ENCODE measurements around the gene PRDX2. TPM values are rescaled to one million over a fixed set of nuclear protein-coding genes. Genes with fewer than 3 reads are reported as not detected.
A peak's percentile ranks its signal among the peaks of the same experiment; 100 is the strongest.

Gene PRDX2
- total RNA-seq, 2 experiments from 2014 or later, result 357 to 399 TPM

DNA sequence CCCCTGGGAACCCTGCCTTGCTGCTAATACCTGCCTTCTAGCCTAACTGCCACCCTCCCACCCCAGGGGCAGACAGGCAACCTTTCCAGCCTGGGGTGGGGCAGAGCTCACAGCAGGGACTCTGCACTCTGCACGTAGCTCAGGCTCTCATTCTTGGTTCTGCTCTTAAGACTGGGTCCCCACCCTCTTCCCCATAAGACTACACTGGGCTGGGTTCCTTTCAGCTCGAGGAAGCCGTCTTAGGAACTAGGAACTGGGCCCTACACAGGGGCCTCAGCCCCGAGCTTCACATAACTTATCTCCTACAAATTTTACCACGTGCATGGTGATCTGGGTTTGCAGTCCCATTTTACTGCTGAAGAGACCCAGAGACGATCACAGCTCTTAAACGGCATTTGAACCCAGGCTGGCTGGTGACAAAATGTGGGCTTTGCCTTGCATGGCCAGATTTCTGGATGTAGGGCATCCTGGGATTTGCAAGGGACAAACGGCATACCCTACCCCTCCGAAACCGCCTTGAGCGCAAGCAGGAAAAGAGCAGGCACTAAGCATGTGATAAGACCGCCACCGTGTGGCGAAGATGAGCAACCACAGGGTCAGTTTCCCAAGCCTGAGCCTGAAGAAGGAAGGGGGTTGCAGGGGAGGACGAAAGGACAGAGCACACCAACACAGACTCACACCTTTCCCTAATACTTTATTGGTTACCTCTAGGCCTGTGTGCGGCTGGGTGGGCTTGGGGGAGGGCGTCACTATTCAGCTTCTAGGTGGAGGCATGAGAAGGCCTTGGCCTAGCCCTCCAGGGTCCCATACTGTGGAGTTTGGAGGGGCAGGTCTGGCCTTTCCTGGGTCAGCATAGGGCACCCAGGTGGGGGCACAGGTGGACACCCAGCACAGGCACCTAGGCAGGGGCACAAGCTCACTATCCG is 5.2 kb downstream of the PRDX2 start:
- H3K36me3 ChIP-seq (ENCODE audit: insufficient read depth, low read length), result peaks cover 19% of the 10 kb centered on the region; the same call in 1 of the 2 replicates
- no peak overlapping the region for H2AFZ ChIP-seq (ENCODE audit: low read length)
- H4K20me1 ChIP-seq (ENCODE audit: insufficient read depth, low read length), result no peaks in the 10 kb centered on the region; the same call in 1 of the 2 replicates
- intact Hi-C loops (cut with micrococcal nuclease; ENCODE audit: unreplicated experiment), result loop anchor here (1.0 to 2.0 kb wide), 3 partner anchors 19 to 120 kb away; no protein-coding TSS in a partner anchor
- POLR2A ChIA-PET, result no interaction called here
- TSS peak; percentile 26 for BruUV-seq (replicated peaks)
- no peaks in the 10 kb centered on the region for H3K9me2 ChIP-seq (ENCODE audit: insufficient read depth, low read length)
- TF ChIP-seq, protein P1, sequence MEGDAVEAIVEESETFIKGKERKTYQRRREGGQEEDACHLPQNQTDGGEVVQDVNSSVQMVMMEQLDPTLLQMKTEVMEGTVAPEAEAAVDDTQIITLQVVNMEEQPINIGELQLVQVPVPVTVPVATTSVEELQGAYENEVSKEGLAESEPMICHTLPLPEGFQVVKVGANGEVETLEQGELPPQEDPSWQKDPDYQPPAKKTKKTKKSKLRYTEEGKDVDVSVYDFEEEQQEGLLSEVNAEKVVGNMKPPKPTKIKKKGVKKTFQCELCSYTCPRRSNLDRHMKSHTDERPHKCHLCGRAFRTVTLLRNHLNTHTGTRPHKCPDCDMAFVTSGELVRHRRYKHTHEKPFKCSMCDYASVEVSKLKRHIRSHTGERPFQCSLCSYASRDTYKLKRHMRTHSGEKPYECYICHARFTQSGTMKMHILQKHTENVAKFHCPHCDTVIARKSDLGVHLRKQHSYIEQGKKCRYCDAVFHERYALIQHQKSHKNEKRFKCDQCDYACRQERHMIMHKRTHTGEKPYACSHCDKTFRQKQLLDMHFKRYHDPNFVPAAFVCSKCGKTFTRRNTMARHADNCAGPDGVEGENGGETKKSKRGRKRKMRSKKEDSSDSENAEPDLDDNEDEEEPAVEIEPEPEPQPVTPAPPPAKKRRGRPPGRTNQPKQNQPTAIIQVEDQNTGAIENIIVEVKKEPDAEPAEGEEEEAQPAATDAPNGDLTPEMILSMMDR (conservative IDR thresholded peaks at IDR 0.05; ENCODE audit: low read length), result peak; percentile 93
- TF ChIP-seq EZH2phosphoT487 (IDR thresholded peaks at IDR 0.05; ENCODE audit: borderline replicate concordance, low read depth, low read length), result no peak
- no peaks in the 10 kb centered on the region for H3K9me3 ChIP-seq (ENCODE audit: low read length)
- H3K4me2 ChIP-seq (ENCODE audit: low read length), result peak overlapping the region; percentile 54
- H3K27ac ChIP-seq (ENCODE audit: low read depth, low read length, poor library complexity, severe bottlenecking), result no peak overlapping the region
- peaks cover 26% of the 10 kb centered on the region for H3K4me1 ChIP-seq (ENCODE audit: insufficient read depth, low read length, poor library complexity, severe bottlenecking)
- no peak overlapping the region for H3K4me3 ChIP-seq (ENCODE audit: low read depth, low read length, poor library complexity, severe bottlenecking)
- CTCF ChIA-PET (ENCODE audit: unreplicated experiment), result interaction anchor here (0.9 to 1.3 kb wide), 3 partner anchors 18 to 29 kb away, joined by 3 to 5 read pairs (median 4); no protein-coding TSS in a partner anchor
- DNase-seq (ENCODE audit: low spot score), result peak; percentile 86
- H3K79me2 ChIP-seq (ENCODE audit: insufficient read depth, low read depth, low read length), result peaks cover 19% of the 10 kb centered on the region

DNA sequence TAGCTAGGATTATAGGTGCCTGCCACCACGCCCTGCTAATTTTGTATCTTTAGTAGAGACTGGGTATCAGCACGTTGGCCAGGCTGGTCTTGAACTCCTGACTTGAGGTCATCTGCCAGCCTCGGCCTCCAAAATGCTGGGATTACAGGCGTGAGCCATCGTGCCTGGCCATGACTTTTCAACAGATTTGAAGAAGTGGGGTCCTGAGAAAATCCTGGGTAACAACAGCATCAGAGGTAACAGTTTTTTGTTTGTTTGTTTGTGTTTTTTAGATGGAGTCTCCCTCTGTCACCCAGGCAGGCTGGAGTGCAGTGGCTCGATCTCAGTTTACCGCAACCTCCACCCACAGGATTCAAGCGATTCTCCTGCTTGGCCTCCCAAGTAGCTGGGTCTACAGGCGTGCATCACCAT is 6.6 kb downstream of the PRDX2 start:
- no peak for DNase-seq (ENCODE audit: low spot score)
- no TSS peak for BruUV-seq (replicated peaks)
- H3K4me3 ChIP-seq (ENCODE audit: low read depth, low read length, poor library complexity, severe bottlenecking), result no peak overlapping the region
- intact Hi-C loops (cut with micrococcal nuclease; ENCODE audit: unreplicated experiment), result loop anchor here (5.0 kb wide), 1 partner anchor 73 kb away; the partner anchor contains the start of gene TNPO2
- H4K20me1 ChIP-seq (ENCODE audit: insufficient read depth, low read length), result no peaks in the 10 kb centered on the region; the same call in 1 of the 2 replicates
- peaks cover 16% of the 10 kb centered on the region; the same call in 1 of the 2 replicates for H3K36me3 ChIP-seq (ENCODE audit: insufficient read depth, low read length)
- peaks cover 8% of the 10 kb centered on the region for H3K79me2 ChIP-seq (ENCODE audit: insufficient read depth, low read depth, low read length)
- CTCF ChIA-PET (ENCODE audit: unreplicated experiment), result no interaction called here
- POLR2A ChIA-PET, result interaction anchor here (0.7 kb wide), 1 partner anchor 8 kb away, joined by 3 read pairs; no protein-coding TSS in a partner anchor
- H3K4me1 ChIP-seq (ENCODE audit: insufficient read depth, low read length, poor library complexity, severe bottlenecking), result peaks cover 29% of the 10 kb centered on the region
- no peak overlapping the region for H3K4me2 ChIP-seq (ENCODE audit: low read length)
- H3K27ac ChIP-seq (ENCODE audit: low read depth, low read length, poor library complexity, severe bottlenecking), result no peak overlapping the region
- TF ChIP-seq EZH2phosphoT487 (IDR thresholded peaks at IDR 0.05; ENCODE audit: borderline replicate concordance, low read depth, low read length), result no peak
- TF ChIP-seq, protein P1 (conservative IDR thresholded peaks at IDR 0.05; ENCODE audit: low read length), result no peak
- H2AFZ ChIP-seq (ENCODE audit: low read length), result no peak overlapping the region
- no peaks in the 10 kb centered on the region for H3K9me3 ChIP-seq (ENCODE audit: low read length)
- H3K9me2 ChIP-seq (ENCODE audit: insufficient read depth, low read length), result no peaks in the 10 kb centered on the region
